Neural cell (in vitro differentiated cells): ENCODE results near the gene GPRC5A. TPM values are rescaled to one million over a fixed set of nuclear protein-coding genes. Genes with fewer than 3 reads are reported as not detected.
A peak's percentile ranks its signal among the peaks of the same experiment; 100 is the strongest.

Experiments used
- H2AFZ ChIP-seq: fragments of 200-600, 300-800 bp; sonication (generic), shearing (Covaris generic); 2 replicates; pipeline ENCODE4 v1.6.0; 2014; ENCODE audit warnings: low read depth, mild to moderate bottlenecking, antibody characterized with exemption, low read length, moderate library complexity
- H3F3A ChIP-seq: fragments of 200-600 bp; shearing (Covaris generic); 2 replicates; pipeline ENCODE4 v1.6.1; 2016; ENCODE audit warnings: mild to moderate bottlenecking, moderate library complexity, mixed read lengths, antibody characterized with exemption, low read length; ENCODE audit not compliant: insufficient read depth, poor library complexity, severe bottlenecking
- H3K27ac ChIP-seq: fragments of 200-600, 300-800 bp; sonication (generic), shearing (Covaris generic); 2 replicates; pipeline ENCODE4 v1.5.1; 2014; ENCODE audit warnings: mild to moderate bottlenecking, low read length, moderate library complexity
- H3K27me3 ChIP-seq: fragments of 300-800, 200-600 bp; sonication (generic), shearing (Covaris generic); 2 replicates; pipeline ENCODE4 v1.6.0; 2014; ENCODE audit warnings: mild to moderate bottlenecking, low read depth, low read length, moderate library complexity; ENCODE audit not compliant: insufficient read depth
- H3K36me3 ChIP-seq: fragments of 300-800, 200-600 bp; sonication (generic), shearing (Covaris generic); 2 replicates; pipeline ENCODE4 v1.5.1; 2014; ENCODE audit warnings: mild to moderate bottlenecking, antibody characterized with exemption, low read length, moderate library complexity; ENCODE audit not compliant: insufficient read depth
- H3K4me2 ChIP-seq: fragments of 300-800, 200-600 bp; sonication (generic), shearing (Covaris generic); 2 replicates; pipeline ENCODE4 v1.6.0; 2014; ENCODE audit warnings: mild to moderate bottlenecking, low read length
- H3K4me3 ChIP-seq: fragments of 300-800, 200-600 bp; sonication (generic), shearing (Covaris generic); 2 replicates; pipeline ENCODE4 v1.5.1; 2014; ENCODE audit warnings: mild to moderate bottlenecking, low read length, moderate library complexity
- H3K79me2 ChIP-seq: fragments of 200-600 bp; shearing (Covaris generic); replicated peaks from 2 replicates; pipeline ENCODE4 v1.6.0; 2014; ENCODE audit warnings: mild to moderate bottlenecking, low read length, moderate library complexity; ENCODE audit not compliant: insufficient read depth
- H3K9ac ChIP-seq: fragments of 300-800, 200-600 bp; sonication (generic), shearing (Covaris generic); 2 replicates; pipeline ENCODE4 v1.6.1; 2016; ENCODE audit warnings: mild to moderate bottlenecking, low read length, mixed read lengths
- H3K9me2 ChIP-seq: fragments of 200-600 bp; shearing (Covaris generic); 2 replicates; pipeline ENCODE4 v1.6.1; 2016; ENCODE audit warnings: mild to moderate bottlenecking, low read length, mixed read lengths; ENCODE audit not compliant: insufficient read depth
- H3K9me3 ChIP-seq: fragments of 200-600, 300-800 bp; sonication (generic), shearing (Covaris generic); 2 replicates; pipeline ENCODE4 v1.6.1; 2016; ENCODE audit warnings: mild to moderate bottlenecking, mixed run types, low read length, moderate library complexity, mixed read lengths
- H4K20me1 ChIP-seq: fragments of 200-600 bp; shearing (Covaris generic); 2 replicates; pipeline ENCODE4 v1.6.1; 2016; ENCODE audit warnings: mild to moderate bottlenecking, mixed run types; ENCODE audit not compliant: insufficient read depth
- CTCF ChIP-seq: fragments of 450-650 bp; IDR thresholded peaks from 2 replicates; pipeline ENCODE4 v1.5.1; 2014; ENCODE audit warnings: antibody characterized with exemption, mild to moderate bottlenecking, moderate library complexity; ENCODE audit not compliant: poor library complexity, severe bottlenecking
- EP300 ChIP-seq: fragments of 450-650 bp; conservative IDR thresholded peaks from 2 replicates; pipeline ENCODE4 v1.6.1; 2014; ENCODE audit warnings: antibody characterized with exemption, mild to moderate bottlenecking, moderate library complexity; ENCODE audit not compliant: poor library complexity, severe bottlenecking
- EZH2 ChIP-seq: fragments of 200-600, 300-800 bp; shearing (Covaris generic), sonication (generic); IDR thresholded peaks from 2 replicates; pipeline ENCODE4 v1.6.1; 2014; ENCODE audit warnings: antibody characterized with exemption, low read length, borderline replicate concordance, mild to moderate bottlenecking; ENCODE audit not compliant: insufficient read depth, poor library complexity, severe bottlenecking
- MXI1 ChIP-seq: fragments of 450-650 bp; conservative IDR thresholded peaks from 2 replicates; pipeline ENCODE4 v1.6.1; 2014; ENCODE audit warnings: antibody characterized with exemption, mild to moderate bottlenecking; ENCODE audit not compliant: poor library complexity, severe bottlenecking
- POLR2AphosphoS5 ChIP-seq: IDR thresholded peaks from 2 replicates; pipeline ENCODE4 v1.6.1; 2012
- RAD21 ChIP-seq: fragments of 450-650 bp; conservative IDR thresholded peaks from 2 replicates; pipeline ENCODE4 v1.6.1; 2014; ENCODE audit warnings: antibody characterized with exemption, mild to moderate bottlenecking, moderate library complexity
- REST ChIP-seq: IDR thresholded peaks from 2 replicates; pipeline ENCODE4 v1.6.1; 2012; ENCODE audit warnings: borderline replicate concordance
- SMC3 ChIP-seq: fragments of 450-650 bp; conservative IDR thresholded peaks from 2 replicates; pipeline ENCODE4 v1.6.1; 2014; ENCODE audit warnings: antibody characterized with exemption, mild to moderate bottlenecking, moderate library complexity; ENCODE audit not compliant: poor library complexity
- TAF1 ChIP-seq: IDR thresholded peaks from 2 replicates; pipeline ENCODE4 v1.6.1; 2012; ENCODE audit warnings: low read depth
- polyA plus RNA-seq: library from polyadenylated mRNA; depleted of rRNA; stranded (reverse); fragments of >200 nt; gene quantifications from 2 replicates; pipeline ENCODE4 v1.2.3, GENCODE V29; 2014

The GPRC5A gene
- polyA plus RNA-seq, 1 donor from 2014 or later = 0.09 TPM

- Histone ChIP-seq H3K9me2 (no peaks in the 10 kb centered on the region), H3K9me3 (no peaks in the 10 kb centered on the region), H3K79me2 (no peaks in the 10 kb centered on the region), H3K9ac (no peak overlapping the region), H3K27ac (no peak overlapping the region), H3K36me3 (no peaks in the 10 kb centered on the region), H3F3A (no peaks in the 10 kb centered on the region), H3K27me3 (no peaks in the 10 kb centered on the region), H4K20me1 (no peaks in the 10 kb centered on the region), H2AFZ (no peak overlapping the region), H3K4me3 (no peak overlapping the region), H3K4me2 (no peak overlapping the region)
- TF ChIP-seq MXI1 = no peak
- no peak for TF ChIP-seq EZH2
- TF ChIP-seq POLR2AphosphoS5 = no peak
- no peak for TF ChIP-seq RAD21
- TF ChIP-seq SMC3 = no peak
- TF ChIP-seq CTCF = no peak
- TF ChIP-seq REST = no peak
- TF ChIP-seq EP300 = no peak
- TF ChIP-seq TAF1 = no peak
Observed at GRCh38 chr12:12947902-12948301, 56.5 kb downstream of the GPRC5A start.

- no peak for TF ChIP-seq CTCF
- TF ChIP-seq REST = peak; percentile 55
- TF ChIP-seq POLR2AphosphoS5 = peak; percentile 26
- peak; percentile 56 for TF ChIP-seq EP300
- no peak for TF ChIP-seq MXI1
- Histone ChIP-seq H3K9ac (no peak overlapping the region), H3F3A (no peaks in the 10 kb centered on the region)
Observed at GRCh38 chr12:12951504-12951903, 60.1 kb downstream of the GPRC5A start.

More at GRCh38 chr12:12951504-12951903, 60.1 kb downstream of the GPRC5A start:
- no peak overlapping the region for H3K27ac ChIP-seq
- no peak overlapping the region for H2AFZ ChIP-seq
- no peaks in the 10 kb centered on the region for H3K79me2 ChIP-seq
- no peaks in the 10 kb centered on the region for H3K36me3 ChIP-seq
- no peak overlapping the region for H3K4me3 ChIP-seq
- H3K4me2 ChIP-seq = no peak overlapping the region
- H3K9me2 ChIP-seq = no peaks in the 10 kb centered on the region
- H3K27me3 ChIP-seq = no peaks in the 10 kb centered on the region
- H3K9me3 ChIP-seq = no peaks in the 10 kb centered on the region
- no peaks in the 10 kb centered on the region for H4K20me1 ChIP-seq
